GM12878 (cell line): ENCODE results near the gene ZNF317. TPM values are rescaled to one million over a fixed set of nuclear protein-coding genes. Genes with fewer than 3 reads are reported as not detected.

Experiments used
- ATAC-seq: fragments of 200-7000 bp; cut with Tn5 transposase; 3 replicates; pipeline ENCODE4 v1.9.1; 2020; ENCODE audit warnings: mild to moderate bottlenecking, moderate library complexity
- BruUV-seq: library from RNA; stranded (reverse); fragments of 400-500 nt; replicated peaks from 2 replicates; lab custom pipeline; 2021; lab: Mats Ljungman, UMichigan
- CTCF ChIA-PET: fragments of 300-600 bp; sonication (Branson Sonifier 250); formaldehyde crosslinking; extraction: SDS; loops from one replicate; lab custom pipeline; 2021; ENCODE audit warnings: inconsistent platforms; lab: Yijun Ruan, JAX
- POLR2A ChIA-PET: fragments of 350-600 bp; formaldehyde crosslinking; extraction: SDS; loops from one replicate; lab custom pipeline; 2021; ENCODE audit warnings: inconsistent platforms; lab: Charles Lee
- RAD21 ChIA-PET: fragments of 300-600 bp; sonication (Branson Sonifier 250); formaldehyde crosslinking; loops from one replicate; lab custom pipeline; 2023; ENCODE audit warnings: antibody characterized with exemption; ENCODE audit not compliant: unreplicated experiment; lab: Charles Lee
- SMC1A ChIA-PET: fragments of 300-600 bp; sonication (Branson Sonifier 250); formaldehyde crosslinking; loops from one replicate; lab custom pipeline; 2023; ENCODE audit not compliant: unreplicated experiment, uncharacterized antibody; lab: Charles Lee
- DNase-seq: peaks from one replicate; pipeline ENCODE4 v3.0.0-alpha.2; 2011; ENCODE audit warnings: low read depth, low spot score
- FAIRE-seq: peaks from 3 replicates; lab custom pipeline; 2011; peaks lifted over from hg19 to GRCh38; lab: Jason Lieb, UNC
- H2AFZ ChIP-seq: 2 replicates; pipeline ENCODE4 v1.6.0; 2011; ENCODE audit warnings: low read depth, low read length, control low read depth; ENCODE audit not compliant: control insufficient read depth
- H3K27ac ChIP-seq: 2 replicates; pipeline ENCODE4 v1.5.1; 2011; ENCODE audit warnings: control low read depth; ENCODE audit not compliant: control insufficient read depth, insufficient read depth
- H3K27me3 ChIP-seq, 2 experiments: replicated peaks in 1 of 2; 2 replicates each; pipeline versions ENCODE4 v1.6.0 to v1.6.1; 2011; ENCODE audit warnings: low read length in 1 of 2; ENCODE audit not compliant: control insufficient read depth in 2 of 2, insufficient read depth in 2 of 2
- H3K36me3 ChIP-seq, 2 experiments: 2 replicates each; pipeline ENCODE4 v1.5.1; 2011; ENCODE audit warnings: low read length in 1 of 2; ENCODE audit not compliant: control insufficient read depth in 2 of 2, insufficient read depth in 2 of 2
- H3K4me1 ChIP-seq: 2 replicates; pipeline ENCODE4 v1.6.1; 2011; ENCODE audit warnings: mild to moderate bottlenecking, low read length, moderate library complexity, mixed read lengths; ENCODE audit not compliant: control insufficient read depth, insufficient read depth
- H3K4me2 ChIP-seq: 2 replicates; pipeline ENCODE4 v1.6.0; 2011; ENCODE audit warnings: control low read depth; ENCODE audit not compliant: control insufficient read depth, insufficient read depth
- H3K4me3 ChIP-seq: fragments of 200-600 bp; sonication (generic); 2 replicates; pipeline ENCODE4 v1.5.1; 2016
- H3K79me2 ChIP-seq: 2 replicates; pipeline ENCODE4 v1.6.0; 2011; ENCODE audit warnings: low read length; ENCODE audit not compliant: control insufficient read depth, insufficient read depth
- H3K9ac ChIP-seq: 2 replicates; pipeline ENCODE4 v1.8.0; 2011; ENCODE audit warnings: low read length, control low read depth, mixed read lengths; ENCODE audit not compliant: control insufficient read depth, insufficient read depth
- H3K9me3 ChIP-seq: replicated peaks from 3 replicates; pipeline ENCODE4 v1.5.1; 2011; ENCODE audit warnings: mild to moderate bottlenecking, low read length; ENCODE audit not compliant: control insufficient read depth, insufficient read depth
- H4K20me1 ChIP-seq: 2 replicates; pipeline ENCODE4 v1.6.0; 2011; ENCODE audit not compliant: control insufficient read depth, insufficient read depth
- BCL3 ChIP-seq: IDR thresholded peaks from 2 replicates; pipeline ENCODE4 v1.6.1; 2011; ENCODE audit warnings: borderline replicate concordance, low read depth, mild to moderate bottlenecking, moderate library complexity, low read length; ENCODE audit not compliant: insufficient read depth, poor library complexity, severe bottlenecking
- CHD1 ChIP-seq: IDR thresholded peaks from 2 replicates; pipeline ENCODE4 v1.6.1; 2012; ENCODE audit warnings: low read depth, low read length, improper control_type of control experiment
- KDM1A ChIP-seq: fragments of 200-600 bp; sonication (generic); IDR thresholded peaks from 2 replicates; pipeline ENCODE4 v1.6.1; 2016; ENCODE audit warnings: borderline replicate concordance
- KLF5 ChIP-seq: fragments of 450-650 bp; IDR thresholded peaks from 2 replicates; pipeline ENCODE4 v1.6.1; 2014; ENCODE audit warnings: mild to moderate bottlenecking; ENCODE audit not compliant: partially characterized antibody
- NFYB ChIP-seq: IDR thresholded peaks from 2 replicates; pipeline ENCODE4 v1.6.1; 2011; ENCODE audit warnings: low read depth, mild to moderate bottlenecking, low read length, improper control_type of control experiment, moderate library complexity; ENCODE audit not compliant: insufficient read depth
- NR2C2 ChIP-seq: IDR thresholded peaks from 2 replicates; pipeline ENCODE4 v1.6.1; 2011; ENCODE audit warnings: borderline replicate concordance, low read depth; ENCODE audit not compliant: control insufficient read depth, insufficient read length
- STAT1 ChIP-seq: fragments of 450-650 bp; conservative IDR thresholded peaks from 2 replicates; pipeline ENCODE4 v1.6.1; 2014; ENCODE audit warnings: antibody characterized with exemption, mild to moderate bottlenecking
- WGBS: methylation state at CpG from one replicate; pipeline ENCODE4 v1.1.6; 2016; ENCODE audit warnings: low lambda C conversion rate; ENCODE audit not compliant: insufficient replicate concordance, insufficient coverage; ENCODE audit errors: missing lambda C conversion rate; 5-methylcytosine and 5-hydroxymethylcytosine counted together
- in situ Hi-C: fragments of 300-500 bp; cut with MboI; formaldehyde crosslinking; loops from 9 replicates; pipeline ENCODE4 v1.14.3; 2018; ENCODE audit warnings: mixed read lengths
- intact Hi-C: fragments of 100-400 bp; cut with micrococcal nuclease; formaldehyde crosslinking; loops from one replicate; pipeline ENCODE4 v1.14.2; 2022; ENCODE audit not compliant: unreplicated experiment
- polyA plus RNA-seq, 11 experiments: library from polyadenylated mRNA; depleted of rRNA in 4 of 11; unstranded in 6 of 11; stranded (reverse) in 5 of 11; fragments of >200 nt; fragmentation: Nextera tagmentation in 4 of 11; fragmentation: Illumina TruSeq in 1 of 11; extraction: Ambion mirVana in 4 of 11; extraction: Trizol in 1 of 11; gene quantifications; 1 replicate in 1 of 11; 2 replicates in 10 of 11; pipeline versions ENCODE4 v1.2.1 to v1.2.3, GENCODE V29; 2011 to 2016; ENCODE audit warnings: inconsistent platforms in 2 of 11, missing spikeins in 2 of 11, low read depth in 1 of 11
- total RNA-seq, 4 experiments: library from RNA; depleted of rRNA in 3 of 4; stranded (reverse); fragments of >200 nt in 3 of 4; fragmentation: Illumina TruSeq in 1 of 4; extraction: Trizol in 1 of 4; gene quantifications; 2 replicates each; pipeline versions ENCODE4 v1.2.1 to v1.2.3, GENCODE V29; 2013 to 2021

Gene ZNF317
- total and polyA plus RNA-seq, 10 of the 15 experiments (the other 5 are each of a cell fraction or from before 2014, with no cell fraction given) = 22.7 to 39.4 (median 32.6) TPM

- no peak overlapping the region for H2AFZ ChIP-seq
- H3K9me3 ChIP-seq = peaks cover 38% of the 10 kb centered on the region
- CTCF ChIA-PET = no interaction called here
- no peak overlapping the region for H3K4me3 ChIP-seq
- TF ChIP-seq KLF5 = no peak
- TF ChIP-seq BCL3 = no peak
- no peak for TF ChIP-seq NFYB
- TF ChIP-seq STAT1 = no peak
- TF ChIP-seq NR2C2 = no peak
- TF ChIP-seq KDM1A = no peak
- no peak for TF ChIP-seq CHD1
- H3K36me3 ChIP-seq = peaks cover 9 to 17% of the 10 kb centered on the region in 2 experiments
- BruUV-seq = no TSS peak
- 100% methylated on average over 1 of the region's 1 CpG for WGBS
- SMC1A ChIA-PET = no interaction called here
- no peak overlapping the region for H3K27ac ChIP-seq
- intact Hi-C loops = no loop called here
- H3K79me2 ChIP-seq = peaks cover 47% of the 10 kb centered on the region
- POLR2A ChIA-PET = no interaction called here
- H3K27me3 ChIP-seq = no peaks in the 10 kb centered on the region
- DNase-seq (no peak), ATAC-seq (no peak), FAIRE-seq (no peak)
- RAD21 ChIA-PET = no interaction called here
- in situ Hi-C loops = loop anchor here (25.0 kb wide), 1 partner anchor 1090 kb away; the partner anchor contains the start of gene S1PR2
- peaks cover 2% of the 10 kb centered on the region; the same call in 1 of the 2 replicates for H4K20me1 ChIP-seq
- no peak overlapping the region for H3K4me2 ChIP-seq
- H3K4me1 ChIP-seq = no peaks in the 10 kb centered on the region
- H3K9ac ChIP-seq = no peak overlapping the region
Observed at GRCh38 chr19:9146882-9147281, 6.7 kb downstream of the ZNF317 start.
